Measurements from ENCODE around the gene HEG1. TPM values are rescaled to one million over a fixed set of nuclear protein-coding genes. Genes with fewer than 3 reads are reported as not detected.

HEG1 gene
- polyA plus RNA-seq, 3 donors, result 0.28 to 4.2 (median 0.69) TPM

- peak in 1 of 3 donors; percentile 45 for DNase-seq
- Histone ChIP-seq H3K4me3 (replicated peaks in 1 of 3; ENCODE audit: low read depth in 2 of 3, low read length in 3 of 3) (peak overlapping the region in 1 of 3 experiments; percentile 51), H3K9me3 (replicated peaks in 1 of 2; ENCODE audit: control insufficient read depth in 1 of 2, insufficient read depth in 1 of 2, low read length in 2 of 2) (no peaks in the 10 kb centered on the region), H3K4me2 (replicated peaks; ENCODE audit: extremely low read depth, low read length, poor library complexity, severe bottlenecking) (no peak overlapping the region), H3K27me3 (ENCODE audit: control insufficient read depth in 2 of 2, insufficient read depth in 2 of 2, low read length in 2 of 2) (no peaks in the 10 kb centered on the region), H2AFZ (ENCODE audit: insufficient read depth, low read depth, low read length, poor library complexity, severe bottlenecking) (no peak overlapping the region), H3K79me2 (ENCODE audit: insufficient read depth, low read length) (no peaks in the 10 kb centered on the region), H3K4me1 (ENCODE audit: control insufficient read depth in 1 of 2, insufficient read depth in 2 of 2, low read length in 2 of 2) (peaks cover 41 to 43% of the 10 kb centered on the region in 2 donors), H4K20me1 (ENCODE audit: insufficient read depth, low read length) (no peaks in the 10 kb centered on the region), H3K9ac (ENCODE audit: insufficient read depth, low read length, poor library complexity, severe bottlenecking) (no peak overlapping the region), H3K36me3 (replicated peaks in 1 of 2; ENCODE audit: control insufficient read depth in 1 of 2, insufficient read depth in 2 of 2, low read length in 2 of 2) (peaks cover 0 to 12% of the 10 kb centered on the region in 2 donors), H3K27ac (ENCODE audit: low read depth in 1 of 2, low read length in 2 of 2) (peak overlapping the region; percentile 41 to 72)
- 60% methylated on average over 1 of the region's 7 CpGs for WGBS (ENCODE audit: insufficient coverage)
- Mint-ChIP-seq H3K4me1 (peaks cover 45% of the 10 kb centered on the region), H3K27me3 (ENCODE audit: low read depth in 3 of 3) (no peaks in the 10 kb centered on the region), H3K27ac (peak overlapping the region in 4 of 7 donors; percentile 11 to 93 (median 42)), H3K36me3 (peaks cover 14 to 21% of the 10 kb centered on the region in 2 donors), H3K4me3 (no peak overlapping the region), H3K9me3 (peaks cover 0 to 8% (median 0%) of the 10 kb centered on the region in 7 donors)
- intact Hi-C loops (cut with micrococcal nuclease), result no loop called here
- TF ChIP-seq CTCF (IDR thresholded peaks at IDR 0.05), result peak; percentile 27
These were observed 69.3 kb downstream of the HEG1 start for GRCh38 chr3:124986192-124987143.

DNA sequence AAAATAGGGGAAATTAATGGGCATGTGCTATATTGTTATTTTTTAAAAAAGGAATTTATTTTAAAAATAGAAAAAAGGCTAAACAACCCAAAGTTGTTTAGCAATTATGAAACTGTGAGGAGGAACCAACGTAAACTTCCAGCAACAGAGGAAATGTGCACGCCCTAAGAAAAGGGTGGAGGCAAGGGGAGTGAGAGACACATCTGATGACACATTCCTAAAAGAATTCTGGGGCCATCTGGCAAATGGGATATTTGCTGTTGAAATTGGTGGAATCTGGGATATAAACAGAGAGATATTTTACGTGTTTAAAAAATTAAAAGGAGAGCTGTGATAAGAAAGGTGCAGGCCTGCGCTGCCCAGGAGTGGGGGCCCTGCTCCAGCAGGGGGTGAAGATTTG lies 70.4 kb downstream of the HEG1 start:
- Histone ChIP-seq H3K4me1 (ENCODE audit: control insufficient read depth in 1 of 2, insufficient read depth in 2 of 2, low read length in 2 of 2) (peaks cover 41 to 43% of the 10 kb centered on the region in 2 donors), H3K9me3 (replicated peaks in 1 of 2; ENCODE audit: control insufficient read depth in 1 of 2, insufficient read depth in 1 of 2, low read length in 2 of 2) (no peaks in the 10 kb centered on the region), H3K4me3 (replicated peaks in 1 of 3; ENCODE audit: low read depth in 2 of 3, low read length in 3 of 3) (peak overlapping the region in 1 of 3 experiments; percentile 51), H3K9ac (ENCODE audit: insufficient read depth, low read length, poor library complexity, severe bottlenecking) (no peak overlapping the region), H2AFZ (ENCODE audit: insufficient read depth, low read depth, low read length, poor library complexity, severe bottlenecking) (no peak overlapping the region), H3K36me3 (replicated peaks in 1 of 2; ENCODE audit: control insufficient read depth in 1 of 2, insufficient read depth in 2 of 2, low read length in 2 of 2) (peaks cover 0 to 8% of the 10 kb centered on the region in 2 donors), H3K79me2 (ENCODE audit: insufficient read depth, low read length) (no peaks in the 10 kb centered on the region), H3K27me3 (ENCODE audit: control insufficient read depth in 2 of 2, insufficient read depth in 2 of 2, low read length in 2 of 2) (no peaks in the 10 kb centered on the region), H3K27ac (ENCODE audit: low read depth in 1 of 2, low read length in 2 of 2) (peak overlapping the region; percentile 64 to 72), H3K4me2 (replicated peaks; ENCODE audit: extremely low read depth, low read length, poor library complexity, severe bottlenecking) (peak overlapping the region; percentile 60), H4K20me1 (ENCODE audit: insufficient read depth, low read length) (no peaks in the 10 kb centered on the region)
- peaks cover 0 to 8% (median 0%) of the 10 kb centered on the region in 7 donors for H3K9me3 Mint-ChIP-seq
- no peak for TF ChIP-seq CTCF (IDR thresholded peaks at IDR 0.05)
- peak overlapping the region; percentile 70 to 93 (median 84) for H3K27ac Mint-ChIP-seq
- peaks cover 9 to 18% of the 10 kb centered on the region in 2 donors for H3K36me3 Mint-ChIP-seq
- WGBS (ENCODE audit: insufficient coverage), result 62% methylated on average over 3 of the region's 4 CpGs
- H3K4me3 Mint-ChIP-seq, result peak overlapping the region in 1 of 2 donors; percentile 81
- peak; percentile 27 to 57 (median 49) for DNase-seq
- H3K4me1 Mint-ChIP-seq, result peaks cover 45% of the 10 kb centered on the region
- no peaks in the 10 kb centered on the region for H3K27me3 Mint-ChIP-seq (ENCODE audit: low read depth in 3 of 3)
- intact Hi-C loops (cut with micrococcal nuclease), result no loop called here

Measured in CD14-positive monocyte (primary cell).